ENCODE measurements around the gene STON1. TPM values are rescaled to one million over a fixed set of nuclear protein-coding genes. Genes with fewer than 3 reads are reported as not detected.
A peak's percentile ranks its signal among the peaks of the same experiment; 100 is the strongest.
"Not testable (repeated sequence)": the region's sequence is repeated elsewhere in the genome, so short reads cannot be mapped to it uniquely, and the experiment has no call there.

Gene STON1
- total RNA-seq, 2 donors from 2014 or later, result 34.0 to 48.7 TPM

DNA sequence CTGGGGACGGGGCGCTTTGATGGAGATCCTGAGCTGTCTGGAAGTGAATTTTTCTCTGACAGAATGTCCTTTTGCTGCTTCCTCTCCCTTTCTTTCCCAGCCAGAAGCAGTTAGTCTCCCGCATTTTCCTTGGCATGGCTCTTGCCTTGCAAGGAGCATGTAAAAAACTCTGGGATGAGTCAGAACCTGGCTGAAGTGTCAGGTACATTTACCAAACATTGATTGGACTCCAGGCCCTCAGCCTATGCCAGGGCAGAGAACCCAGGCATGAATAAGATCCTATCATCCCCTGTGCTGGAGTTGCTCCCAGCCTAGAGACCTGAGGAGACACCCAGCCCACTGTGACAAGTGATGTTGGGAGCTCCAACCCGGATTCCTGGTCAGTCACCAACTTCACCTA lies 21.6 kb downstream of the STON1 start:
- TF ChIP-seq POLR2A (IDR thresholded peaks at IDR 0.05) (no peak), POLR2AphosphoS5 (IDR thresholded peaks at IDR 0.05) (peak; percentile 79)
- TF ChIP-seq, protein P1, sequence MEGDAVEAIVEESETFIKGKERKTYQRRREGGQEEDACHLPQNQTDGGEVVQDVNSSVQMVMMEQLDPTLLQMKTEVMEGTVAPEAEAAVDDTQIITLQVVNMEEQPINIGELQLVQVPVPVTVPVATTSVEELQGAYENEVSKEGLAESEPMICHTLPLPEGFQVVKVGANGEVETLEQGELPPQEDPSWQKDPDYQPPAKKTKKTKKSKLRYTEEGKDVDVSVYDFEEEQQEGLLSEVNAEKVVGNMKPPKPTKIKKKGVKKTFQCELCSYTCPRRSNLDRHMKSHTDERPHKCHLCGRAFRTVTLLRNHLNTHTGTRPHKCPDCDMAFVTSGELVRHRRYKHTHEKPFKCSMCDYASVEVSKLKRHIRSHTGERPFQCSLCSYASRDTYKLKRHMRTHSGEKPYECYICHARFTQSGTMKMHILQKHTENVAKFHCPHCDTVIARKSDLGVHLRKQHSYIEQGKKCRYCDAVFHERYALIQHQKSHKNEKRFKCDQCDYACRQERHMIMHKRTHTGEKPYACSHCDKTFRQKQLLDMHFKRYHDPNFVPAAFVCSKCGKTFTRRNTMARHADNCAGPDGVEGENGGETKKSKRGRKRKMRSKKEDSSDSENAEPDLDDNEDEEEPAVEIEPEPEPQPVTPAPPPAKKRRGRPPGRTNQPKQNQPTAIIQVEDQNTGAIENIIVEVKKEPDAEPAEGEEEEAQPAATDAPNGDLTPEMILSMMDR (IDR thresholded peaks at IDR 0.05), result no peak
- no peaks in the 10 kb centered on the region for H3K27me3 ChIP-seq (replicated peaks; ENCODE audit: insufficient read depth)
- H3K9me3 ChIP-seq, result no peaks in the 10 kb centered on the region
- WGBS, result 30% methylated on average over 4 of the region's 4 CpGs
- H3K4me1 ChIP-seq (replicated peaks), result no peaks in the 10 kb centered on the region
- H3K27ac ChIP-seq, result no peak overlapping the region
- intact Hi-C loops (cut with DNase I), result no loop called here
- H3K4me3 ChIP-seq, result no peak overlapping the region
- DNase-seq (ENCODE audit: low spot score), result peak; percentile 81
- no peaks in the 10 kb centered on the region for H3K36me3 ChIP-seq

DNA sequence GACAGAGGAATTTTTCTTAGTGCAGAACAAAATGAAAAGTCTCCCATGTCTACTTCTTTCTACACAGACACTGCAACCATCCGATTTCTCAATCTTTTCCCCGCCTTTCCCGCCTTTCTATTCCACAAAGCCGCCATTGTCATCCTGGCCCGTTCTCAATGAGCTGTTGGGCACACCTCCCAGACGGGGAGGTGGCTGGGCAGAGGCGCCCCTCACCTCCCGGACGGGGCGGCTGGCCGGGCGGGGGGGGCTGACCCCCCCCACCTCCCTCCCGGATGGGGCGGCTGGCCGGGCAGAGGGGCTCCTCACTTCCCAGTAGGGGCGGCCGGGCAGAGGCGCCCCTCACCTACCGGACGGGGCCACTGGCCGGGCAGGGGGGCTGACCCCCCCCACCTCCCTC lies 25.1 kb downstream of the STON1 start:
- H3K4me1 ChIP-seq (replicated peaks); H3K27ac ChIP-seq; intact Hi-C loops (cut with DNase I); H3K9me3 ChIP-seq; H3K36me3 ChIP-seq; H3K4me3 ChIP-seq; H3K27me3 ChIP-seq (replicated peaks; ENCODE audit: insufficient read depth); DNase-seq (ENCODE audit: low spot score): not testable (repeated sequence)
- WGBS, result 100% methylated on average over 4 of the region's 21 CpGs

DNA sequence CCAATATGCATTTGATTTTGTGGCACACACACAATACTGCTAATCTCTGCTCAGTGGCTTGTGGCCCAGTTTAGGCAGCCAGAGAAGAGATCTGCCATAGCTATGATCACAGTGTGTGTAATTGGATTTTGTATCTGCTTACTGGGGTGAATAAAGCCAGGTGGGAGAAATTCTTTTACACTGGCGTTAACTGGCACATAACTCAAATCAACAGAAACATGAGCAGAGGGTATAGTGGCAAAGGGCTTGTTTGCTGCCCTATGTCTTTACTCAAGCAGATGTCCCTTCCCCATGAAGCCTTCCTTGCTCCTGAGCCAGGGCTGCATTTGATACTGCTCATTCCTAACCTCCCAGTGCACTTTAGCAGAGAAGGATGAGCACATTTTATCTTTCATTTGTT lies 28.5 kb downstream of the STON1 start:
- Histone ChIP-seq H3K36me3 (no peaks in the 10 kb centered on the region), H3K9me3 (no peaks in the 10 kb centered on the region), H3K4me1 (replicated peaks) (no peaks in the 10 kb centered on the region), H3K27ac (no peak overlapping the region), H3K4me3 (no peak overlapping the region), H3K27me3 (replicated peaks; ENCODE audit: insufficient read depth) (no peaks in the 10 kb centered on the region)
- intact Hi-C loops (cut with DNase I), result no loop called here
- TF ChIP-seq POLR2AphosphoS5 (IDR thresholded peaks at IDR 0.05) (no peak), POLR2A (IDR thresholded peaks at IDR 0.05) (no peak)
- TF ChIP-seq, protein P1 (IDR thresholded peaks at IDR 0.05), result no peak
- WGBS, result 84% methylated on average over 1 of the region's 1 CpG
- DNase-seq (ENCODE audit: low spot score), result no peak

DNA sequence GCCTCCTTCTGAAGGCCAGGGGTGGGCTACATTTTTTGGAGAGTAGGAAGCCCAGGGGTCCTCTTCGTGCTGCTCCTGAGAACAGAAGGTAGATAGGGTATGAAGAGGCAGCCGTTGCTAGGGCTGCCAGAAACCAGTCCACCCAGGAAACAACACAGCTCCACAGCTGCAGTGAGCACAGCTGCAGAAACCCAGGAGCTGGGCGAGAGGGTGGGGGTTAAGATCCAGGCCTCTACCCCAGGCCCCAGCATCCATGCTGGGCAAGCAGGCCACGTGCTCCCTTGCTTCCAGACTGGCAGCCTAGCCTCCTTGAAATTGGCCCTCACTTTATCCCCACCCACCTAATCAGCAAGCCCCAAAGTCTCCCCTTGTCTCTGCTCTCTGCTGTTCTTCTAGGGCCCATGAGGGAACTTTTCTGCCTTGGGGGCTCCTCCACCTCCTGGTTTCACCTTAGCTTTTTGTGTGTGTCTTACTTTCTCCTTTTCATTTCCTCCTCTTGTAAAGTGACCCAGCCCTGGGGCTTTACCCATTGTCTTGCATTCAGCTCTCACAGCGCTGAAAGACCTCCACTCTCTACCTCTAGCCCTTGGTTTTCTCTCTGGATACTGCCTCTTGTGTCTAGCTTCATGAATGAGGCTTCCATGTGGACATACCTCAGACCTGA lies 30.7 kb downstream of the STON1 start:
- H3K9me3 ChIP-seq, result no peaks in the 10 kb centered on the region
- TF ChIP-seq, protein P1 (IDR thresholded peaks at IDR 0.05), result no peak
- TF ChIP-seq POLR2AphosphoS5 (IDR thresholded peaks at IDR 0.05) (no peak), POLR2A (IDR thresholded peaks at IDR 0.05) (no peak)
- no peak overlapping the region for H3K27ac ChIP-seq
- WGBS, result 72% methylated on average over 5 of the region's 5 CpGs
- H3K36me3 ChIP-seq, result no peaks in the 10 kb centered on the region
- no peak for DNase-seq (ENCODE audit: low spot score)
- no peak overlapping the region for H3K4me3 ChIP-seq
- intact Hi-C loops (cut with DNase I), result no loop called here
- no peaks in the 10 kb centered on the region for H3K4me1 ChIP-seq (replicated peaks)
- no peaks in the 10 kb centered on the region for H3K27me3 ChIP-seq (replicated peaks; ENCODE audit: insufficient read depth)

DNA sequence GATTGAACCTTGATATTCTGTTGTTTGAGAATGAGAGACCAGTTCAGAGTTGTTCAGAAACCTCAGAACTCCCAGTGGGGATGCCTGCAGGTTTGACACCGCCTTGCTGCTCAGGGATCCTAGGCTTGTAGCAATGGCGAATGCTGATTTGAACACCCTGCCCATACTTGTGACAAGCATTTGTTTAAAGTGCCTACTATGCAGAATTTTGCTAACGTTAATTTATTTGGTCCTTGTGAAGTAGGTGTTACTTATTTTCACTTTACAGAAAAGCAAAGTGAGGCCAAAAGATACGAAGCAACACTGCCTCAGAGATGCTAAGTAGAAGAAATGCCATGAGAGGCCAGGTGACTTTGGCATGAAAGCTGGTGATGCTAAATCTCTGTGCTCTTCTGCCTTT lies 32.3 kb downstream of the STON1 start:
- Histone ChIP-seq H3K27ac (no peak overlapping the region), H3K9me3 (no peaks in the 10 kb centered on the region), H3K36me3 (no peaks in the 10 kb centered on the region), H3K4me3 (no peak overlapping the region), H3K4me1 (replicated peaks) (no peaks in the 10 kb centered on the region), H3K27me3 (replicated peaks; ENCODE audit: insufficient read depth) (no peaks in the 10 kb centered on the region)
- 91% methylated on average over 4 of the region's 4 CpGs for WGBS
- TF ChIP-seq POLR2A (IDR thresholded peaks at IDR 0.05), result no peak
- TF ChIP-seq, protein P1 (IDR thresholded peaks at IDR 0.05), result no peak
- no peak for TF ChIP-seq POLR2AphosphoS5 (IDR thresholded peaks at IDR 0.05)
- DNase-seq (ENCODE audit: low spot score), result no peak
- intact Hi-C loops (cut with DNase I), result no loop called here

Data from prostate gland (tissue), 2 donors.